IMR-90 (cell line): ENCODE measurements around the gene PADI6.

Experiments used
- ELK1 ChIP-seq: fragments of 150-350 bp; IDR thresholded peaks from 2 replicates; pipeline ENCODE4 v1.6.1; 2016; ENCODE audit warnings: low read depth, mild to moderate bottlenecking, low read length, moderate library complexity, borderline replicate concordance
- FOS ChIP-seq: fragments of 150-350 bp; IDR thresholded peaks from 2 replicates; pipeline ENCODE4 v1.6.1; 2016; ENCODE audit warnings: low read depth, low read length
- POLR2A ChIP-seq: IDR thresholded peaks from 2 replicates; pipeline ENCODE4 v1.6.1; 2012; ENCODE audit warnings: mild to moderate bottlenecking, low read depth, low read length
- RAD21 ChIP-seq: IDR thresholded peaks from 2 replicates; pipeline ENCODE4 v1.6.1; 2012; ENCODE audit warnings: low read length, improper control_type of control experiment
- RCOR1 ChIP-seq: IDR thresholded peaks from 2 replicates; pipeline ENCODE4 v1.6.1; 2012; ENCODE audit warnings: mild to moderate bottlenecking, low read length, improper control_type of control experiment; ENCODE audit not compliant: insufficient replicate concordance
- SMC3 ChIP-seq: fragments of 150-350 bp; IDR thresholded peaks from 2 replicates; pipeline ENCODE4 v1.6.1; 2016; ENCODE audit warnings: low read depth, mild to moderate bottlenecking, antibody characterized with exemption, low read length, moderate library complexity
- TF ChIP-seq, protein P1 (sequence below): conservative IDR thresholded peaks from 2 replicates; pipeline ENCODE4 v1.5.1; 2012; ENCODE audit warnings: mild to moderate bottlenecking, low read depth, low read length, improper control_type of control experiment
- TF ChIP-seq, protein P2 (sequence below): fragments of 150-350 bp; IDR thresholded peaks from 2 replicates; pipeline ENCODE4 v1.6.1; 2017; ENCODE audit warnings: mild to moderate bottlenecking, antibody characterized with exemption, low read length, low read depth

- TF ChIP-seq RCOR1 (no peak), POLR2A (no peak), RAD21 (no peak), FOS (no peak), SMC3 (no peak), ELK1 (no peak)
- TF ChIP-seq, protein P1, sequence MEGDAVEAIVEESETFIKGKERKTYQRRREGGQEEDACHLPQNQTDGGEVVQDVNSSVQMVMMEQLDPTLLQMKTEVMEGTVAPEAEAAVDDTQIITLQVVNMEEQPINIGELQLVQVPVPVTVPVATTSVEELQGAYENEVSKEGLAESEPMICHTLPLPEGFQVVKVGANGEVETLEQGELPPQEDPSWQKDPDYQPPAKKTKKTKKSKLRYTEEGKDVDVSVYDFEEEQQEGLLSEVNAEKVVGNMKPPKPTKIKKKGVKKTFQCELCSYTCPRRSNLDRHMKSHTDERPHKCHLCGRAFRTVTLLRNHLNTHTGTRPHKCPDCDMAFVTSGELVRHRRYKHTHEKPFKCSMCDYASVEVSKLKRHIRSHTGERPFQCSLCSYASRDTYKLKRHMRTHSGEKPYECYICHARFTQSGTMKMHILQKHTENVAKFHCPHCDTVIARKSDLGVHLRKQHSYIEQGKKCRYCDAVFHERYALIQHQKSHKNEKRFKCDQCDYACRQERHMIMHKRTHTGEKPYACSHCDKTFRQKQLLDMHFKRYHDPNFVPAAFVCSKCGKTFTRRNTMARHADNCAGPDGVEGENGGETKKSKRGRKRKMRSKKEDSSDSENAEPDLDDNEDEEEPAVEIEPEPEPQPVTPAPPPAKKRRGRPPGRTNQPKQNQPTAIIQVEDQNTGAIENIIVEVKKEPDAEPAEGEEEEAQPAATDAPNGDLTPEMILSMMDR = no peak
- TF ChIP-seq, protein P2, sequence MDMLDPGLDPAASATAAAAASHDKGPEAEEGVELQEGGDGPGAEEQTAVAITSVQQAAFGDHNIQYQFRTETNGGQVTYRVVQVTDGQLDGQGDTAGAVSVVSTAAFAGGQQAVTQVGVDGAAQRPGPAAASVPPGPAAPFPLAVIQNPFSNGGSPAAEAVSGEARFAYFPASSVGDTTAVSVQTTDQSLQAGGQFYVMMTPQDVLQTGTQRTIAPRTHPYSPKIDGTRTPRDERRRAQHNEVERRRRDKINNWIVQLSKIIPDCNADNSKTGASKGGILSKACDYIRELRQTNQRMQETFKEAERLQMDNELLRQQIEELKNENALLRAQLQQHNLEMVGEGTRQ = no peak
Observed at GRCh38 chr1:17340358-17340757, 31.6 kb upstream of the PADI6 start.
